Keratinocyte (primary cell): ENCODE data around the gene CCDC85C. TPM values are rescaled to one million over a fixed set of nuclear protein-coding genes. Genes with fewer than 3 reads are reported as not detected.

Experiments
- DNase-seq: peaks from one replicate; pipeline ENCODE4 v3.0.0-alpha.2; 2011; ENCODE audit warnings: low read depth, missing footprints, low spot score
- FAIRE-seq: peaks from 2 replicates; lab custom pipeline; 2011; peaks lifted over from hg19 to GRCh38; lab: Jason Lieb, UNC
- H2AFZ ChIP-seq: 2 replicates; pipeline ENCODE4 v1.6.0; 2012; ENCODE audit warnings: low read length, control low read depth, inconsistent platforms; ENCODE audit not compliant: control insufficient read depth
- H3K27ac ChIP-seq: 2 replicates; pipeline ENCODE4 v1.5.1; 2011; ENCODE audit warnings: low read length; ENCODE audit not compliant: control insufficient read depth, insufficient read depth
- H3K27me3 ChIP-seq: 3 replicates; pipeline ENCODE4 v1.6.0; 2011; ENCODE audit warnings: low read length; ENCODE audit not compliant: control insufficient read depth, insufficient read depth; ENCODE audit errors: extremely low read depth
- H3K36me3 ChIP-seq, 2 experiments: 2 replicates in 1 of 2; 3 replicates in 1 of 2; pipeline ENCODE4 v1.5.1; 2011; ENCODE audit warnings: low read length in 2 of 2, mild to moderate bottlenecking in 1 of 2; ENCODE audit not compliant: control insufficient read depth in 2 of 2, insufficient read depth in 2 of 2; ENCODE audit errors: extremely low read depth in 1 of 2
- H3K4me1 ChIP-seq: 3 replicates; pipeline ENCODE4 v1.5.1; 2011; ENCODE audit warnings: low read length; ENCODE audit not compliant: control insufficient read depth, insufficient read depth; ENCODE audit errors: extremely low read depth
- H3K4me2 ChIP-seq: 3 replicates; pipeline ENCODE4 v1.6.0; 2011; ENCODE audit warnings: low read depth, low read length; ENCODE audit not compliant: control insufficient read depth, insufficient read depth; ENCODE audit errors: extremely low read depth
- H3K4me3 ChIP-seq, 3 experiments: fragments of 200-600 bp in 1 of 3; sonication (generic) in 1 of 3; 2 replicates in 2 of 3; 3 replicates in 1 of 3; pipeline ENCODE4 v1.5.1; 2011 to 2016; ENCODE audit warnings: low read length in 3 of 3, mild to moderate bottlenecking in 3 of 3, control low read depth in 2 of 3, inconsistent platforms in 1 of 3, low read depth in 1 of 3, mixed read lengths in 1 of 3, mixed run types in 1 of 3, moderate library complexity in 1 of 3; ENCODE audit not compliant: control insufficient read depth in 2 of 3, insufficient read depth in 2 of 3; ENCODE audit errors: extremely low read depth in 1 of 3
- H3K79me2 ChIP-seq: 2 replicates; pipeline ENCODE4 v1.6.0; 2012; ENCODE audit warnings: low read length; ENCODE audit not compliant: control insufficient read depth, insufficient read depth
- H3K9ac ChIP-seq: 3 replicates; pipeline ENCODE4 v1.6.0; 2011; ENCODE audit warnings: low read length; ENCODE audit not compliant: control insufficient read depth, insufficient read depth; ENCODE audit errors: extremely low read depth
- H3K9me1 ChIP-seq: 3 replicates; pipeline ENCODE4 v1.6.0; 2011; ENCODE audit warnings: low read length; ENCODE audit not compliant: control insufficient read depth, insufficient read depth; ENCODE audit errors: extremely low read depth
- H3K9me3 ChIP-seq: 2 replicates; pipeline ENCODE4 v1.5.1; 2012; ENCODE audit warnings: low read depth, low read length; ENCODE audit not compliant: control insufficient read depth
- H4K20me1 ChIP-seq: 3 replicates; pipeline ENCODE4 v1.6.0; 2011; ENCODE audit warnings: low read length; ENCODE audit not compliant: control insufficient read depth, insufficient read depth; ENCODE audit errors: extremely low read depth
- EZH2 ChIP-seq: IDR thresholded peaks from one replicate; pipeline ENCODE4 v1.6.1; 2012; ENCODE audit warnings: inconsistent platforms, mild to moderate bottlenecking, low read length, moderate library complexity
- dilution Hi-C: fragments of 300-500 bp; cut with MboI; formaldehyde crosslinking; loops from one replicate; pipeline ENCODE4 v1.7.0; 2020; ENCODE audit warnings: low sequenced_read_pairs; ENCODE audit not compliant: extremely low pct_ligation_motif_present
- polyA plus RNA-seq, 5 experiments: library from polyadenylated mRNA; depleted of rRNA in 3 of 5; stranded (reverse) in 3 of 5; stranded (forward) in 1 of 5; unstranded in 1 of 5; fragments of >200 nt; gene quantifications; 1 replicate in 1 of 5; 2 replicates in 3 of 5; 3 replicates in 1 of 5; pipeline versions ENCODE4 v1.2.1 to v1.2.3, GENCODE V29; 2011 to 2012; ENCODE audit warnings: missing spikeins in 2 of 5, low read depth in 1 of 5, low replicate concordance in 1 of 5
- TF ChIP-seq, protein P1 (sequence below), 3 experiments: IDR thresholded peaks in 1 of 3; conservative IDR thresholded peaks in 1 of 3; optimal IDR thresholded peaks in 1 of 3; 2 replicates in 2 of 3; 3 replicates in 1 of 3; pipeline versions ENCODE3 to v1.5.1; 2011; ENCODE audit warnings: low read length in 3 of 3, mild to moderate bottlenecking in 3 of 3, moderate library complexity in 2 of 3, control low read depth in 1 of 3, inconsistent platforms in 1 of 3; ENCODE audit not compliant: insufficient read depth in 2 of 3; ENCODE audit errors: extremely low read depth in 1 of 3

Gene CCDC85C
- polyA plus RNA-seq, 1 donor (not counting 4 experiments of a cell fraction or from before 2014, with no cell fraction given), result 13.2 TPM

- H3K9ac ChIP-seq, result no peak overlapping the region
- FAIRE-seq (no peak), DNase-seq (no peak)
- peaks cover 13% of the 10 kb centered on the region for H4K20me1 ChIP-seq
- H3K27ac ChIP-seq, result no peak overlapping the region
- H2AFZ ChIP-seq, result no peak overlapping the region
- no peaks in the 10 kb centered on the region for H3K36me3 ChIP-seq
- H3K4me2 ChIP-seq, result no peak overlapping the region
- peaks cover 88% of the 10 kb centered on the region for H3K79me2 ChIP-seq
- no peaks in the 10 kb centered on the region for H3K9me1 ChIP-seq
- no peak overlapping the region for H3K4me3 ChIP-seq
- no peaks in the 10 kb centered on the region for H3K9me3 ChIP-seq
- no peaks in the 10 kb centered on the region for H3K4me1 ChIP-seq
- dilution Hi-C loops, result no loop called here
- no peak for TF ChIP-seq EZH2
- TF ChIP-seq, protein P1, sequence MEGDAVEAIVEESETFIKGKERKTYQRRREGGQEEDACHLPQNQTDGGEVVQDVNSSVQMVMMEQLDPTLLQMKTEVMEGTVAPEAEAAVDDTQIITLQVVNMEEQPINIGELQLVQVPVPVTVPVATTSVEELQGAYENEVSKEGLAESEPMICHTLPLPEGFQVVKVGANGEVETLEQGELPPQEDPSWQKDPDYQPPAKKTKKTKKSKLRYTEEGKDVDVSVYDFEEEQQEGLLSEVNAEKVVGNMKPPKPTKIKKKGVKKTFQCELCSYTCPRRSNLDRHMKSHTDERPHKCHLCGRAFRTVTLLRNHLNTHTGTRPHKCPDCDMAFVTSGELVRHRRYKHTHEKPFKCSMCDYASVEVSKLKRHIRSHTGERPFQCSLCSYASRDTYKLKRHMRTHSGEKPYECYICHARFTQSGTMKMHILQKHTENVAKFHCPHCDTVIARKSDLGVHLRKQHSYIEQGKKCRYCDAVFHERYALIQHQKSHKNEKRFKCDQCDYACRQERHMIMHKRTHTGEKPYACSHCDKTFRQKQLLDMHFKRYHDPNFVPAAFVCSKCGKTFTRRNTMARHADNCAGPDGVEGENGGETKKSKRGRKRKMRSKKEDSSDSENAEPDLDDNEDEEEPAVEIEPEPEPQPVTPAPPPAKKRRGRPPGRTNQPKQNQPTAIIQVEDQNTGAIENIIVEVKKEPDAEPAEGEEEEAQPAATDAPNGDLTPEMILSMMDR (optimal IDR thresholded peaks at IDR 0.05 in 1 of 3, IDR thresholded peaks at IDR 0.05 in 1 of 3, conservative IDR thresholded peaks at IDR 0.05 in 1 of 3; ENCODE audit: extremely low read depth in 1 of 3, insufficient read depth in 2 of 3, low read length in 3 of 3), result no peak
- no peaks in the 10 kb centered on the region for H3K27me3 ChIP-seq
These were observed 52.7 kb downstream of the CCDC85C start for GRCh38 chr14:99551034-99551922.

DNA sequence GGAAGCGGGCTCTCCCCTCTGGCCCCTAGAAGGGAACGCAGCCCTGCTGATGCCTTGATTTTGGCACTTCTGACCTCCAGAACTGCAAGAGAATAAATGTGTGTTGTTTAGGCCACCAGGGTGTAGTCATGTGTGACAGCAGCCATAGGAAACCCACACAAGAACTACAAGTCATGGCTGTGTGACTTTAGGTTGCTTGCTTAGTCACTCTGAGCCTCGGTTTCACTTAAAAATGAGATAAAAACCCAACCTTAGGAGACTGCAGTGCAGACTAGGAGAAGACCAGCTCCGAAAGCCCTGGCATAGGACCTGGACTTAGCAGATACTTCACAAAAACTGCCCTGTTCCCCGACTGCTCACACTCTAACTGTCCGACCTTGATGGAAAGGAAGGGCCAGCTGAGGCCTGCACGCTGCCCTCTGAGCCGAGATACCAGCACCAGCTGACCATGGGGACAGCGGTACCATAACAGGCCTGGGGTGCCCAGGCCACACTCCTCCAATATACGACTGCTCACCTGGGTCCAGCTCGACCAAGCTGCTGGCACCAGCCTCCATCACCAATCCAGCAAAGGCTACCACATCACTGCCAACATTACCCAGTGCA lies 53.5 kb downstream of the CCDC85C start:
- H2AFZ ChIP-seq, result no peak overlapping the region
- H3K27me3 ChIP-seq, result no peaks in the 10 kb centered on the region
- H4K20me1 ChIP-seq, result peaks cover 14% of the 10 kb centered on the region
- no peak for FAIRE-seq
- H3K36me3 ChIP-seq, result no peaks in the 10 kb centered on the region
- H3K4me1 ChIP-seq, result no peaks in the 10 kb centered on the region
- no peak for TF ChIP-seq EZH2
- TF ChIP-seq, protein P1 (optimal IDR thresholded peaks at IDR 0.05 in 1 of 3, IDR thresholded peaks at IDR 0.05 in 1 of 3, conservative IDR thresholded peaks at IDR 0.05 in 1 of 3; ENCODE audit: extremely low read depth in 1 of 3, insufficient read depth in 2 of 3, low read length in 3 of 3), result no peak
- H3K9me1 ChIP-seq, result no peaks in the 10 kb centered on the region
- no peak overlapping the region for H3K4me3 ChIP-seq
- H3K9me3 ChIP-seq, result no peaks in the 10 kb centered on the region
- H3K9ac ChIP-seq, result no peak overlapping the region
- no peak for DNase-seq
- no peak overlapping the region for H3K27ac ChIP-seq
- no peak overlapping the region for H3K4me2 ChIP-seq
- dilution Hi-C loops, result no loop called here
- peaks cover 89% of the 10 kb centered on the region for H3K79me2 ChIP-seq
